ENCODE data around the gene FBXO2. TPM values are rescaled to one million over a fixed set of nuclear protein-coding genes. Genes with fewer than 3 reads are reported as not detected.

Gene FBXO2
- total and polyA plus RNA-seq, 9 of the 15 experiments (the other 6 are each of a cell fraction or from before 2014, with no cell fraction given), result 0.04 to 1.9 (median 0.27) TPM

GRCh38 chr1:11701981-11702803 lies 48.0 kb upstream of the FBXO2 start (continued):
- TF ChIP-seq PHF20 (IDR thresholded peaks at IDR 0.05; ENCODE audit: partially characterized antibody), result peak; percentile 77
- no peak for TF ChIP-seq COPS2 (conservative IDR thresholded peaks at IDR 0.05)
- TF ChIP-seq ATF4 (CRISPR knock-in tag; IDR thresholded peaks at IDR 0.05), result no peak
- 0 out of 2 replicates have a peak, but pooled peaks have one; percentile 6 for TF ChIP-seq TAL1 (IDR thresholded peaks at IDR 0.05)
- TF ChIP-seq, protein P1, sequence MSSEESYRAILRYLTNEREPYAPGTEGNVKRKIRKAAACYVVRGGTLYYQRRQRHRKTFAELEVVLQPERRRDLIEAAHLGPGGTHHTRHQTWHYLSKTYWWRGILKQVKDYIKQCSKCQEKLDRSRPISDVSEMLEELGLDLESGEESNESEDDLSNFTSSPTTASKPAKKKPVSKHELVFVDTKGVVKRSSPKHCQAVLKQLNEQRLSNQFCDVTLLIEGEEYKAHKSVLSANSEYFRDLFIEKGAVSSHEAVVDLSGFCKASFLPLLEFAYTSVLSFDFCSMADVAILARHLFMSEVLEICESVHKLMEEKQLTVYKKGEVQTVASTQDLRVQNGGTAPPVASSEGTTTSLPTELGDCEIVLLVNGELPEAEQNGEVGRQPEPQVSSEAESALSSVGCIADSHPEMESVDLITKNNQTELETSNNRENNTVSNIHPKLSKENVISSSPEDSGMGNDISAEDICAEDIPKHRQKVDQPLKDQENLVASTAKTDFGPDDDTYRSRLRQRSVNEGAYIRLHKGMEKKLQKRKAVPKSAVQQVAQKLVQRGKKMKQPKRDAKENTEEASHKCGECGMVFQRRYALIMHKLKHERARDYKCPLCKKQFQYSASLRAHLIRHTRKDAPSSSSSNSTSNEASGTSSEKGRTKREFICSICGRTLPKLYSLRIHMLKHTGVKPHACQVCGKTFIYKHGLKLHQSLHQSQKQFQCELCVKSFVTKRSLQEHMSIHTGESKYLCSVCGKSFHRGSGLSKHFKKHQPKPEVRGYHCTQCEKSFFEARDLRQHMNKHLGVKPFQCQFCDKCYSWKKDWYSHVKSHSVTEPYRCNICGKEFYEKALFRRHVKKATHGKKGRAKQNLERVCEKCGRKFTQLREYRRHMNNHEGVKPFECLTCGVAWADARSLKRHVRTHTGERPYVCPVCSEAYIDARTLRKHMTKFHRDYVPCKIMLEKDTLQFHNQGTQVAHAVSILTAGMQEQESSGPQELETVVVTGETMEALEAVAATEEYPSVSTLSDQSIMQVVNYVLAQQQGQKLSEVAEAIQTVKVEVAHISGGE (CRISPR knock-in tag; IDR thresholded peaks at IDR 0.05), result no peak
- TF ChIP-seq BACH1 (tag; IDR thresholded peaks at IDR 0.05), result no peak
- TF ChIP-seq ZFP91 (CRISPR knock-in tag; IDR thresholded peaks at IDR 0.05), result no peak
- TF ChIP-seq, protein P2, sequence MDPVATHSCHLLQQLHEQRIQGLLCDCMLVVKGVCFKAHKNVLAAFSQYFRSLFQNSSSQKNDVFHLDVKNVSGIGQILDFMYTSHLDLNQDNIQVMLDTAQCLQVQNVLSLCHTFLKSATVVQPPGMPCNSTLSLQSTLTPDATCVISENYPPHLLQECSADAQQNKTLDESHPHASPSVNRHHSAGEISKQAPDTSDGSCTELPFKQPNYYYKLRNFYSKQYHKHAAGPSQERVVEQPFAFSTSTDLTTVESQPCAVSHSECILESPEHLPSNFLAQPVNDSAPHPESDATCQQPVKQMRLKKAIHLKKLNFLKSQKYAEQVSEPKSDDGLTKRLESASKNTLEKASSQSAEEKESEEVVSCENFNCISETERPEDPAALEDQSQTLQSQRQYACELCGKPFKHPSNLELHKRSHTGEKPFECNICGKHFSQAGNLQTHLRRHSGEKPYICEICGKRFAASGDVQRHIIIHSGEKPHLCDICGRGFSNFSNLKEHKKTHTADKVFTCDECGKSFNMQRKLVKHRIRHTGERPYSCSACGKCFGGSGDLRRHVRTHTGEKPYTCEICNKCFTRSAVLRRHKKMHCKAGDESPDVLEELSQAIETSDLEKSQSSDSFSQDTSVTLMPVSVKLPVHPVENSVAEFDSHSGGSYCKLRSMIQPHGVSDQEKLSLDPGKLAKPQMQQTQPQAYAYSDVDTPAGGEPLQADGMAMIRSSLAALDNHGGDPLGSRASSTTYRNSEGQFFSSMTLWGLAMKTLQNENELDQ (CRISPR knock-in tag; IDR thresholded peaks at IDR 0.05; ENCODE audit: borderline replicate concordance), result no peak
- peak; percentile 66 to 71; a peak in 3 of 4 replicates for TF ChIP-seq TRIM24 (IDR thresholded peaks at IDR 0.05)
- TF ChIP-seq FOXJ3 (CRISPR knock-in tag; IDR thresholded peaks at IDR 0.05), result no peak
- TF ChIP-seq, protein P3, sequence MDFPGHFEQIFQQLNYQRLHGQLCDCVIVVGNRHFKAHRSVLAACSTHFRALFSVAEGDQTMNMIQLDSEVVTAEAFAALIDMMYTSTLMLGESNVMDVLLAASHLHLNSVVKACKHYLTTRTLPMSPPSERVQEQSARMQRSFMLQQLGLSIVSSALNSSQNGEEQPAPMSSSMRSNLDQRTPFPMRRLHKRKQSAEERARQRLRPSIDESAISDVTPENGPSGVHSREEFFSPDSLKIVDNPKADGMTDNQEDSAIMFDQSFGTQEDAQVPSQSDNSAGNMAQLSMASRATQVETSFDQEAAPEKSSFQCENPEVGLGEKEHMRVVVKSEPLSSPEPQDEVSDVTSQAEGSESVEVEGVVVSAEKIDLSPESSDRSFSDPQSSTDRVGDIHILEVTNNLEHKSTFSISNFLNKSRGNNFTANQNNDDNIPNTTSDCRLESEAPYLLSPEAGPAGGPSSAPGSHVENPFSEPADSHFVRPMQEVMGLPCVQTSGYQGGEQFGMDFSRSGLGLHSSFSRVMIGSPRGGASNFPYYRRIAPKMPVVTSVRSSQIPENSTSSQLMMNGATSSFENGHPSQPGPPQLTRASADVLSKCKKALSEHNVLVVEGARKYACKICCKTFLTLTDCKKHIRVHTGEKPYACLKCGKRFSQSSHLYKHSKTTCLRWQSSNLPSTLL (IDR thresholded peaks at IDR 0.05), result peak; percentile 45; the same call in 1 of the 2 replicates
- TF ChIP-seq CSDE1 (IDR thresholded peaks at IDR 0.05), result peak in 1 of 2 experiments; percentile 22; a peak in 1 of 4 replicates
- no peak for TF ChIP-seq CEBPG (CRISPR knock-in tag; IDR thresholded peaks at IDR 0.05)
- no peak for TF ChIP-seq CEBPG (tag; conservative IDR thresholded peaks at IDR 0.05 in 1 of 2, IDR thresholded peaks at IDR 0.05 in 1 of 2)
- TF ChIP-seq ERF (CRISPR knock-in tag; IDR thresholded peaks at IDR 0.05), result no peak
- TF ChIP-seq EZH2 (IDR thresholded peaks at IDR 0.05; ENCODE audit: borderline replicate concordance, low read depth, low read length), result no peak
- TF ChIP-seq ZNF165 (CRISPR knock-in tag; IDR thresholded peaks at IDR 0.05; ENCODE audit: borderline replicate concordance), result no peak

Data from K562 (cell line).